Fibroblast of upper back skin (primary cell): ENCODE data around the gene SLC6A4.

Experiments
- DNase-seq: peaks from one replicate; pipeline ENCODE4 v3.0.0-alpha.2; 2013

The SLC6A4 gene

DNA sequence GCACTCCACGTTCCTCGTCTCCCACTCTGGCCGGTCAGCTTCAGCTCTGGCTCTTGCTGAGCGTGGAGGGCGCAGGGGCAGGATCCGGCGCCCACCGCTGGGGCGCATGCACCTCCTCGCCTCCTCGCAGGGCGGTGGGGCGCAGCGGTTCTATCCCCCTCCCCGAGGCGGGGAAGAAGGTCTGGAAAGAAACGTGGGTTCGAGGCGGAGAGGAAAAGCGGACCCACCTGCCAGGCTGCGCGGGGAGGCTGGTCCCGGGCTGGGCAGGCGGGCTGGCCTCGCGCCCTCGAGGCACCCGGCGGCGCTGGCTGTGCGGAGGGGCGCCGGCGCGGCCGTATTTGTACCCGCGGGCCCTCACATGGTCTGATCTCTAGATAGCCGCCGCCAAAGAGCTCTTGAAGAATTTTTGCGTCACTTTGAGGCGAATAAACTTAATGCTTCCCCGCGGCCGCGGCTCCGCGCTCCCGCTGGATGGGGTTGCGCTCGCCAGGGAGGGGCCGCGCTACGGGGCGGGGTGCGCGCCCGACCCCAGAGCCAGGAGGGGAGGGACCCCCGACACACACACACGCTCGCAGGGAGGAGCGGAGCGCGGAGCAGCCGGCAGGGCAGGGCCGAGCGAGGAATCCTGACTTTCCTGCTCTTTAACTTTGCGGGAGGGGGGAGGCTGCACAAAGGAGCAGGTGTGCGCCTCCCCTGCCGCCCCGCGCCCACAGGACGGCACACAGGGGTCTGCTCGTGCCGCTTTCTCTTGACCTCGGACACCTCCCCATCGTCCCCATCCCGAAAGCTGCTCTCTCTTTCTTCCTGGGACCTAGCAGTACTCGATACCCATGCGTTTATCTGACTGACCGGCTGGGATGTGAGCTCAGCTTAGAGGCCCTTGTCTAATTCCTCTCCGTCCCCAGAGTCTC lies at the start of gene SLC6A4:
Gene SLC6A4 (minus strand): TSS at position 312 of the 911 bp plus-strand sequence. CDS start 13,739 bp downstream, outside the sequence.
- DNase-seq, result no peak

GRCh38 chr17:30279156-30279555 lies 43.7 kb upstream of the SLC6A4 start:
- no peak for DNase-seq

DNA sequence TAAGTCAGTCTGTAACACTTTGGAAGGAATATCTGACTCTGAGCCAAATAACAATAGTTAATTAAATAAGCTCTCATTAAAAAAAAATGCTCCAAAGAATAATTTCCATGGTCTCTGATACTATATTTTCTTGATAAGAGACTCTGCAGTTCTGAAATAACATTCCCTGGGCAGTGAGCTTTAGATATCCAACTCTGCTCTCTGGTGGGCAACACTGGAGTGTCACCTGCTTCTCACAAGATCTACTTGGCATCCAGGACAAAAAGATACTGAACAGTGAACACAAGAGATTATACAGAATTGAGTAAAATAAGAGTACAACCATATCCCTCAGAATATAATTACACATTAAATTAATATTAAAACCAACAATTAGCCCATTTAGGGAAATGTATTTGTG lies 42.5 kb upstream of the SLC6A4 start:
- peak; percentile 9 for DNase-seq

DNA sequence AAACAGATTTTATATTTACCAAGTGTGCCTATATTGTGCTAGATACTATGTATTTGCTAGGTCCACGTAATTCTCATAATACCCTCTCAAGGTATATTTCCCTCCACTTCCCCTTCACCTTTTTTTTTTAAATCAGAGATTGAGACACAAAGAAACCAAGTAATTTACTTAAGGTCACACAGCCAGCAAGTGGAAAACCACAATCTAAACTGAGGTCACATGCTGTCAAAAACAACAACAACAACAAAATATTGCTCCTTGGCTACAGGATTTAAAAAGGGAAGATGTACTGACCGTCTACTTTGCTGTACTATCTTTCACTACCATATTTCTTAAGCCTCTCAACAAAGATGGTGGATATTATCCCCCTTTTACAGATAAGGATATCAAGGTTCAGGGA lies 40.4 kb upstream of the SLC6A4 start:
- no peak for DNase-seq

GRCh38 chr17:30274887-30275286 lies 39.4 kb upstream of the SLC6A4 start:
- DNase-seq, result no peak

DNA sequence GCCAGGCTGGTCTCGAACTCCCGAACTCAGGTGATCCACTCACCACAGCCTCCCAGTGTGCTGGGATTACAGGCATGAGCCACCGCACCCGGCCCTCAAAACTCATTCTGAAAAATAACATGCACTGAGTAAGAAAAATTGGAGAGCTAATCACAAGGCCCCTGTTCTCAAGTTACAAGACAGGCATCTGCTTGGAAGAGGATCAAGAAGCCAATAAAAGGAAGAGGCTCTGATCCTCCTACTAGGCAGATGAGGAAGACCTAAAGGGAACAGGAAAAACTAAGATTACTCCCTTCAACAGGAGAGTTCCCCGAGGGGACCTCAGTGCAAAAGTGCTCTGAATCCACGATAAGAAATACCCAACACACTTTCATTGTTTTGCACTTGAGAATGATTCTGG lies 37.9 kb upstream of the SLC6A4 start:
- peak; percentile 22 for DNase-seq

GRCh38 chr17:30271102-30271501 lies 35.6 kb upstream of the SLC6A4 start:
- DNase-seq, result no peak

GRCh38 chr17:30267625-30268024 lies 32.1 kb upstream of the SLC6A4 start:
- no peak for DNase-seq

DNA sequence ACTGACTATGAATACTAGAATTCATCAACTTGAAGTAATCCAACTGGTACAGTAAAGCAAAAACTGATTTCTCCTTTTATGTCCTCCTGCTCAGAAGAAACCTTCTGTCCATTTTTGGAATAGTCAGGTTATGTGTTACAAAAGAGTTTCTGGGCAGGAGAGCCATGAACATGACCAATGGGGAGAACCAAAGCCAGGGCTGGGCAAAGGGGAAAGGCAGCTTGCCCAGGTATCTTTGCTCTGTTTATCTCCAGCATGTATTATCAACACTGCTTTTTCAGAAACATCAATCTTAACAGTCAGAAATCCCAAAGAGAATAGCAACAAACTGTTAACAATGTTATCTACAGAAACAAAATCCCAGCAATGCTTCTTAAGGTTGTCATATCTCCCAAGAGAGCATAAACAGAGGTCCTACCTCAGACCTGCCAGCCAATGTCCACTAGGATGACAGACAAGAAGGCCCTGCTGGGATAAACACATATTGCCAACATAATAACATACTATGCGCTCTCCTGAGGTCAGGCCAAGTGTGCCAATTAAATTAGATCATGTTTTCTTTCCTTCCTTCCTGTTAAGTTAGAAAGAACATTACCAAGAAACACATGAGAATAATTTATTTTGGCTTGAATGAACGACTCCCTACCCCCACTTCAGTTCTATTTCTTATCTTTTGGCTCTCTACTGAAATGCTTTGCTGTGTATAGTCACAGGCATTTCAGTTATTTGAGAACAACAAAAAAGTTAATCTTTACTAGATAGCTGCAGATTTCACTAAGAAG lies 28.2 kb upstream of the SLC6A4 start:
- no peak for DNase-seq

DNA sequence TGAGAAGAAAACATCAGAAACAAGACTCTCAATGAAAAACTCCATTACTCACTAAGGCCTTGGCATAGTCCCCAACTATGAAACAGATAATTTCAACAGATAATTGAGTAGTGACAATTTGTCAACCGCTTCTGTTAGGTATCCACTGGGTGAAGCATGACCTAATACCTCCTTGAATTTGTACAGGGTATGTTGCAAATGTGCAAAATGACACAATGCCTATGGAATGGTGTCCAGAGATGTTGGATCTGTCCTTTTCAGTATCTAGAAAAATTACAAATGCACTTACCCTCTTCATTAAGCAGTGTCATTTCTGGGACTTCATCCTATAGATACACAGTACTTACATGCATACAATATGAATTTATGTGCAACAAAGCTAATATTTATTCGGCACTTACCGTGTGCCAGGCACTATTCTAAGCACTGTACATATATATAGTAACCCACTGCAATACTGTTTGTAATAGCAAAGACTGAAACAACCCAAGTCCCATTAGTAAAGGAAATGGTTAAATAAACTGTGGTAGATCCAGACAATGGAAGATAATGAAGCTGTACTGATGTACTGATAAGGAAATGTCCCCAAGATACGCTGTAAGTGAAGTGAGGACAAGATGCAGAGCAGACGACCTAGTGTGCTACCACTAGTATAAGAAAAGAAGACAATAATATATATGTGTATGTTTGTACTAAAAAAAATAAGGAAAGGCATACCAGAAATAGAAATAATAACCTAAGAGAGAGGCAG lies 21.4 kb upstream of the SLC6A4 start:
- peak; percentile 39 for DNase-seq

GRCh38 chr17:30254150-30254549 lies 18.7 kb upstream of the SLC6A4 start:
- DNase-seq, result no peak

- no peak for DNase-seq
Observed at GRCh38 chr17:30253312-30253711, 17.8 kb upstream of the SLC6A4 start.

GRCh38 chr17:30251931-30252330 lies 16.4 kb upstream of the SLC6A4 start:
- no peak for DNase-seq

- no peak for DNase-seq
Observed at GRCh38 chr17:30249460-30249859, 14.0 kb upstream of the SLC6A4 start.

- DNase-seq, result no peak
Observed at GRCh38 chr17:30248786-30249185, 13.3 kb upstream of the SLC6A4 start.

DNA sequence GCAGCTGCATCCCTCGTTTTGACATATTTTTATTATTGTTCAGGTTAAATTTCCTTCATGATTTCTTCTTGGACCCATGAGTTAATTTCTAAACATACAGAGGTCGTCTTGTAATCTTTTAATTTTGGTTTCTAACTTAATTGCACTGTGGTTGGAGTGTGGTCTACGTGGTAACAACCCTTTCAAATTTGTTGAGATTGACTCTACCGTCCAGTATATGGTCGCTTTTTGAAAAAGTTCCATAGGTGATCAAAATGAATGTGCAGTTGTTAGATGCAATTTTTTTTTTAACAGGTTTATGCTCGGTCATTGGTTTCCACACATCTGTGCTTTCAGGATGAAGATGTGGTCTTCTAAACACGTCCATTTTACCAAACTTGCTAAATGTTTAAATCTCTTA lies 11.0 kb upstream of the SLC6A4 start:
- DNase-seq, result no peak

DNA sequence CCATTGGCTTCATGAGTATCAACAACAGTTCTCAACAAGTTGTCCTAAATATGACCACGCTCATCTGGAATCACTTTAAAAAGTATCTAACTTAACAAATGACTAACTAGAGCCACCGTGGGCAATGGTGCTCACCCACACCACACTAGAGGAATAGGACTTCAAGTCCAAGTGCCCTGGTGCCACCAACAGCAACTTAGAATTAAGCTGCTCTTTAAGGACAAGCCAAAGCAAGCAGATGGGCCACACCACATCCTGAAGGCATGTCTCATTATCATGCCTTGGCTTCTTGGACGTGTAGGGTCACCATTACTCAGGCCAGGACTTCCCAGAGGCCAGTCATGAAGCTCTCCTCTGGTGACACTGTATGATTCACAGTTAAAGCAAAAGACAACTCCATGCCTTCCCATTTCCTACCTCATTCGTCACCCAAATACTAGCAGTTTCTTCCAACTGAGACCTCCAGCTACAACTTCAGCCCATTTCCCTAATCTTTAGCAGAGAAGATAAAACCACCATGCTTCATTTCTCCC lies 9.4 kb upstream of the SLC6A4 start:
- peak; percentile 25 for DNase-seq

- DNase-seq, result no peak
Observed at GRCh38 chr17:30243568-30243967, 8.1 kb upstream of the SLC6A4 start.

- DNase-seq, result no peak
Observed at GRCh38 chr17:30243002-30243401, 7.5 kb upstream of the SLC6A4 start.

- no peak for DNase-seq
Observed at GRCh38 chr17:30241051-30241450, 5.6 kb upstream of the SLC6A4 start.

- DNase-seq, result no peak
Observed at GRCh38 chr17:30240177-30240576, 4.7 kb upstream of the SLC6A4 start.

DNA sequence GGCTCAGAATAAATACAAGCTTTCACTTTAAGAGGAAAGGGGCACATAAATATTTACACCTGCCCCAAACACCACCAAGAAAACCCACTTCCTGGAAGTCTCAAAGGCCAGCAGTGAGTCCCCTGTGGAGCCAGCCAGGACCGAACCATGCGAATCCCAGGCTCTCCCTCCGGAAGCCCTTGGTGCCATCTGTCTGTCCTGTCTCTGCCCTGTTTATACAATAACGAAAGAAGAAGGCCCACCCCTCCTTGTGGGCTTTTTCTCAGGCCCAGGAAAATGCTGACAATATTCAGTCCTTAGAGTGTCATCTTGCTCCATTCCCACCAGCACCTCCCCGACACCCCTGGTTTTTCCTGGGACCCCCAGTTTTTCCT lies 3.6 kb upstream of the SLC6A4 start:
- no peak for DNase-seq
